NCI-H82 treated with DMSO at 0.1 percent for 48 hours (cell line): ENCODE data around the gene ZNF496.
"Not testable (repeated sequence)": the region's sequence is repeated elsewhere in the genome, so short reads cannot be mapped to it uniquely, and the experiment has no call there.

Experiments
- DNase-seq: peaks from one replicate; lab custom pipeline; 2025; ENCODE audit not compliant: unreplicated experiment; lab: John Stamatoyannopoulos, UW

The ZNF496 gene

DNA sequence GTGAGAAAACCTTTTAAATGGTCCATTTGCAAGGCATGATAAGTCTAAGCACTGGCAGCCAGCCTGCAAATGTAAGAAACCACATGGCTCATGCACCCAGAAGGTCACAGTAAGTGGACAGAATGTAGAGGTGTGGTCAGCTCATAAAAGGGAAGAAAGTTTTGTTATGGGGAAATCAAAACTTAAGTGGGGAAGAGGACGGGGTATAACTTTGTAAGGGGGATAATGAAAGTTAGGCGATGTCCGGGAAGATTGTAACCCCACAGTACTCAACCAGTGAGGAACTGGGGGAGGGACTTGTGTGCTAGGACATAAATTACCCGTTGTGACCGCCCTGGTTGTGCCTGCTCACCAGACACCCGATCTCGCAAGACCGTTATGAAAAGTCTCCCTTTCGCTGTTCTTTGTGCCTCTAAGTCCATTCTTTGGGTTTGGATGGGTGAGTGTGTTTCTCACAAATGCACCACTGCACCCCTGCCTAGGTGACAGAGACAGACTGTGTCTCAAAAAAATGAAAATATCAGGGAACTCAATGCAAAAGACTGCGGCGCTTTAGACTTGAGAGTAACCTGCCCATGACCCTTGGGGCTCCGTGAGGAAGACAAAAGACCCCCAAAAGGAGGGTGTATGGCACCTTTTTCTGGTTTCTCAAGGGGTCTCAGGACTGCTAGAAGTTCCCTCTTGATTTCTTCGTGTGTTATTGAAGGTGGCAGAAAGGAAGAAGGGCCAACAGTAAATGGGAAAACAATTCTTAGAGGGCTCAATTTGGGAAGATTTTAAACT lies 28.6 kb upstream of the ZNF496 start:
- no peak for DNase-seq

DNA sequence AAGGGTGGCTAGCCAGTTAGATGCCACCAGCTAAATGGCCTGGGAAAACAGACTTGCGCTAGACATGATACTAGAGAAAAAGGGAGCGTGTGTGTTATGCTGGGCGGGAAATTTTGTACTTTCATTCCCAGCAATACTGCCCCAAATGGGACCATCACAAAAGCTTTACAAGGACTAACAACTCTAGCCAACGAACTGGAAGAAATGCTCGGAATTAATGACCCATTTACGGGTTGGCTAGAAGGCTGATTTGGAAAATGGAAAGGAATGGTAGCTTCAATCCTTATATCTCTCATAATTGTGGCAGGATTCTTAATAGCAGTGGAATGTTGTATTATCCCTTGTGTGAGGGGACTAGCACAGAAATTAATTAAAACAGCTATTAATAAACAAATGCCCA lies 27.9 kb upstream of the ZNF496 start:
- no peak for DNase-seq

DNA sequence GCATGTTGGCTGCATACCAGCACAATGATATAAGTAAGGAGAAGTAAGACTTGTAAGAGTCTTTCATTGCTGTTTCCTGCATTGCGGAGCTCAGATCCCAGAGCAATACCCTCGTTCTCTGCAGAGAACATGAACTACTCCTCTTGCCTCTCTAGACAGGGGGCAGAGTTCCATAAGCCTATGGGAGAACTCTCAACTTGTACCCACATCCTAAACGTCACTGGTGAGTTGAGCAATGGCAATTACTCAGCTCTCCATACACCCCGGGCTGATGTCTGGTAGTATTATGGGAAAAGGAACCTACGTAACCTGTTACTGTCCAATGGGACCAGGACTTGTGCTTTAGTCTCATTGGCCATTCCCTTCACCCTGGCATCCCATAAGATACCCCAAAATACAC lies 27.3 kb upstream of the ZNF496 start:
- no peak for DNase-seq

DNA sequence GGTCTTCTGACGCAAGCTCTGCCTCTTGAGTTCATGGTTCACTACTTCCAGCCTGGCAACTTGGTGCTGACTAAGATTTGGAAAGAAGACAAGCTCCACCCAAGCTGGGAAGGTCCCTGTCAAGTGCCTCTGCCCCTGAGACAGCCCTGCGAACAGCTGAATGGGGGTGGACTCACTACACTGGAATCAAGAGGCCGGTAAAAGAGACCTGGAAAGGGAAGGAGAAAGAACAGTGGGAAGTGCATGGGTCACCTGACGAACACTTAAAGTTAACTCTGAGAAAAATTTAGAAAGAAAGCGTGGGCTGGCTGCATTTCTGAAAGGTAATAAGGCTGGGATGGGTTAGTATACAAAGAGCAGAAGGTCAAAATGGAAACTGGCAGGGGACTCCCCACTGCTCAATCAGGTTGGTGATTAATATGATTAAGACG lies 26.1 kb upstream of the ZNF496 start:
- DNase-seq: no peak

DNA sequence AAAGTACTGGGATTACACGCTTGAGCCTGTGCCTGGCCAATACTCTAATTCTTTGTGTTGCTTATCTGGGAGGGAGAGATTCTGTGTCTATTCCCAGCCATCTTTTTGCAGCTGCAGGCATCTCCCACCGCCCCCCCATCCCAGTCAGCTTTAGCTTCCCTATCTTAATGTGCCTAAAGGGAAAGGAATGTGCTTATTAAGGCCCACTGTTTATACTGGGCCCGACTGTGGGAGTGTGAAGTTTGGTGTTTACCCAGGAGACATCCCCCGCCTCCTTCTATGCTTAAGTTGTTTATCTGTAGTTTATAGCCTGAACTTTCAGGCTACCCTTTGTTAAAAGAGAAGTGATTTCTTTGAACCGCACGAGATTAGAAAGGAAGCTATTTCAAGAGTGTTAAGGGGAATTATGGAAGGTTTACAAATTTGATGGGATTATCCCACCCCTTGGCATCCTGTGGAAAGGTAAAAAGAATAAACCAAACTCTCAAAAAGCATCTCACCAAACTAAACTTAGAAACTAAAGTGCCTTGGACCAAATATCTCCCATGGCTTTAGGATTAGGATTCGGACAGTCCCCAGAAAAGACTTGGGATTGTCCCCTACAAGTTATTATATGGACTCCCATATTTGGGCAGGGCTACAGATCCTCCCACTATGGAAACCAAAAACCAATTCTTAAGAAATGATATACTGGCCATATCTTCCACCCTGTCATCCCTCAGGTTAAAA lies 25.5 kb upstream of the ZNF496 start:
- DNase-seq: no peak

DNA sequence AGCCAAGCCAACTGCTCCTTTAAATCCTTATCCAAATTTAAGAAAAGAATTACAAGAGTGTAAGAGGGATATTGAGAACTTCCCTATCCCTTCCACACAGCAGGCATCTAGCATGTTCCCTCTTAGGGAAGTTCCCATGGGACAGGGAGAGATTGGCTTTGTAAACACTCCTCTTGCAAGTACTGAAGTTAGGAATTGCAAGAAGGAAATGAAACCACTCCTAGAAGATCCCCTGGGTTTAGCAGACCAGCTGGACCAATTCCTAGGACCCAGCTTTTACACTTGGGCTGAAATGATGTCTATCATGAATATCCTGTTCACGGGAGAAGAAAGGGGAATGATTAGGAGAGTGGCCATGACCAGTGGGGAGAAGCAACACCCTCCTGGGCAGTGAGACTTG lies 23.5 kb upstream of the ZNF496 start:
- DNase-seq: not testable (repeated sequence)

DNA sequence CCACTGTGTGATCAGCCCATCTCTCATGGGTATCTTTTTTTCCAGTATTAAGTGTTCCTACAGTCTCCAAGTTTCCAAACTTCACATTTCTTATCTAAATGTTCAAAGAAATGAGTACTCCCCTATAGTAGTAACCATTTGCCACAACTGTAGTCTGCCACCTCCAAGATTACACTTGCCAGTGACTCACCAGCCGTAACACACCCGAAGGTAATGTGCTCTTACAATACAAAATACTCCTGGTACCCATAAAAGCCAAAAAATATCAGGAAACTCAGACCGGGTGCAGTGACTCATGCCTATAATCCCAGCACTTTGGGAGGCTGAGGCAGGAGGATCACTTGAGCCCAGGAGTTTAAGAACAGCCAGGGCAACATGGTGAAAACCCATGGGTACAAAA lies 20.5 kb upstream of the ZNF496 start:
- DNase-seq: no peak

DNA sequence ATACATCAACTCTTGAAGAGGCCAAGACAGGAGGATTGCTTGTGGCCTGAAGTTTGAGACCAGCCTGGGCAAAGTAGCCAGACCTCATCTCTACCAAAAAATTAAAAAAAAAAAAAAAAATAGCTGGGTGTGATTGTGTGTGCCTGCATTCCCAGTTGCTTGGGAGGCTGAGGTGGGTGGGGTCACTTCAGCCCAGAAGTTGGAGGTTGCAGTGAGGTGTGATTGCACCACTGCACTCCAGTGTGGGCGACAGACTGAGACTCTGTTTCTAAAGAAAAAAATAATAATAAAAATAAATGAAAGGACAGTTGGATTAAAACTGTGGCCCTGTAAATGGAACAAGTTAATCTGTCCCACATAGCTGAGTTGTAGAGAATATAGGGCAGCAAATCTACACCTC lies 18.9 kb upstream of the ZNF496 start:
- DNase-seq: no peak

DNA sequence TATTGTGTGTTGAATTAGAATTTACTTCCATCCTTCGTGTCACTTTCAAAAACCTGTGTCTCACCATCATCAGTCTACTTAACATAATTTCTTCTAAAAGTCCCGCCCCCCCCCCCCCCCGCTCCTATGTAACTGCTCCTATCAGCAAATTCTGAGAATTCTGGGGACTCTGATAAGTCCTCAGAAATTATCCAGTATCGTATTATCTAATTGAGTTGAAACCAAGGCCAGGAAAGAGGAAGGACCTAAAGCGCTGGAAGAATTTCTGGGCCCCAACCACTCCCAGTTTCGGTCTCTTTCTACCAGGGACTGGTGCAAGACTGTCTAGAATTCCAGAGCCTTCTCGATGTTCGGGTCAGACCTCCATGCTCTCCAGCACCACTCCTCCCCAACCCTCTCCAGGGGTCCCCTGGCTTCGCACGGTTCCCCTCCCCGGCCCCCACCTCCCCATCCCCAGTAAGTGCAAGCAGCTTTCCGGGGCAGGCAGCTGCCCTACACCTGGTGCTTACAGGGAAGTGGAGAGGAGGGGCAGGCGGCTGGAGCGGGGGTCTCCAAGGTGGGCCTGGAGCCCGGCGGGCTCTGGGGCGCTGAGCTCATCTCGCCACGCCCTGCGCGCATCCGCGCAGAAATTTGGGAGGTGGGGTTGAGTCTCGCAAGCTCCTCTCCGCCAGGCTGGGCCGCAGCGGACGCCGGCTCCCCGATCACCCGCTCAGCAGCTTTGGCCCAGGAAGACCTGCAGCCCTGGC lies 16.0 kb upstream of the ZNF496 start:
- DNase-seq: no peak

DNA sequence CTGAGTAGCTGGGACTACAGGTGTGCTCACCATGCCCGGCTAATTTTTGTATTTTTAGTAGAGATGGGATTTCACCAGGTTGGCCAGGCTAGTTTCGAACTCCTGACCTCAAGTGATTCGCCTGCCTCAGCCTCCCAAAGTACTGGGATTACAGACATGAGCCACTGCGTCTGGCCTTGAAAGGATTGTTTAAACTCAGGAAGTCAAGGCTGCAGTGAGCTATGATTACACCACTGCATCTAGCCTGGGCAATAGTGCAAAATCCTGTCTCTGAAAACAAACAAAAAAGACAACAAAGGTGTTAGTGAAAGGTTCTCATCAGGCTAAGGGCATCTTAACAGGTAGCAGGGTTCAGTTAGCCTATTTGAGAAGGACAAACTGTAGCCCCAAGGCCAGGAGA lies 14.2 kb upstream of the ZNF496 start:
- DNase-seq: no peak

DNA sequence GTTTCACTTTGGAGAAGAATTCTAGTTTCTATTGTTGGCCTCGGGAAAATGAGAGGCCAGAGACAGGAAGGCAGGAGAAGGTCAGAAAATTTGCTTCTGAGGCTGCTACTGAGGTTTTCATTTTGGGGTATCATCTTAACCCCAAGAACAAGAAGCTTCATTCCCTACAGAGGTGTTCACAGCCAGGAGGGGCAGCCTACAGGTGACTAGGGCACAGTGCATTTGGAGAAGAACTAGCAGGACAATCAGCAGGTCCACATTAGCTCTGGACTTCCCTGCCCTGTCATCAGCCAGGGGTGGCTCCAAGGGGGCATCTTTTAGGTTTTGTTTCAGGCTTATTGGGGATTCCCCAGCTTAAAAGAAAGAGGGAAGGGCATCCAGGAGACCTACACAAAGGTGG lies 12.1 kb upstream of the ZNF496 start:
- no peak for DNase-seq

DNA sequence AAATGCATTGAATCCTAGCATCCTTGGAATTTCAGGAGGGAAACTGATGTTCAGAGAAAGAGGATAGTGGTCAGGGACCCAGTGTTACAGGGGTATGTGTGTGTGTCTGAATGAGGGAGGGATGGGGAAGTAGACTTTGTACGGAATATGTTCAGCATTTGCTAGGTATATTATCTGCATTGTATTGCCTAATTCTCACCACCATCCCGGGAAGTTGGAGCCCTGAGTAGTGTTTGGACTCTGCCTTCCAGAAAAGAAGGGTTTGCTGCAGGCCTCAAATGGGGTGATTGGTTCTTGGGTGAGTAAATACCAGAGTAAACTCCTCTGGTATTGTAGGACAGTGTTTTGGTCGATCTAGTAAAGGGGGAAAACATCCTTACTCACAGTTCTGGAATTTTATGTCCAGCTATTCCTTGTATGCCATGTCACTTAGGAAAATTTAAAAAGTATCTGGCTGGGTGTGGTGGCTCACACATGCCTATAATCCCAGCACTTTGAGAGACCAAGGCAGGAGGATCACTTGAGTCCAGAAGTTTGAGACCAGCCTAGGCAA lies 7.1 kb upstream of the ZNF496 start:
- DNase-seq: no peak

DNA sequence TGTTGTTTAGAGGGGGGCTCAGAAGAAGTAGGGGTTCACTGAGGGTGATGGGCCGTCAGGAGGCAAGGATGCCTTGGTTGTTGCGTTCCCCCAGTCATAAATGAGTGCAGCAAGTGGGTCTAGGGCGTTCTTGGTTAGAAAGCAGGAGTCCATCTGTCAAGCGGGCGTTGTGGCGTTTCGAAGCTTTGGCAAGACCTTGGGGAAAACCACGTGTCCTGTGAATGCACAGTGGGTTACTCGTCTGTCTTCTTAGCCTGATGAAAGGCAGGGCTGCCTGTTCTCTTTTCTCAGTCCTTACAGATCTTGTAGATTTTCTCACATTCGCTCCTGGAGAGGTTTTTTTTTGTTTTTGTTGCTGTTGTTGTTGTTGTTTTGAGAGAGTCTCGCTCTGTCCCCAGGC lies 6.3 kb upstream of the ZNF496 start:
- no peak for DNase-seq

DNA sequence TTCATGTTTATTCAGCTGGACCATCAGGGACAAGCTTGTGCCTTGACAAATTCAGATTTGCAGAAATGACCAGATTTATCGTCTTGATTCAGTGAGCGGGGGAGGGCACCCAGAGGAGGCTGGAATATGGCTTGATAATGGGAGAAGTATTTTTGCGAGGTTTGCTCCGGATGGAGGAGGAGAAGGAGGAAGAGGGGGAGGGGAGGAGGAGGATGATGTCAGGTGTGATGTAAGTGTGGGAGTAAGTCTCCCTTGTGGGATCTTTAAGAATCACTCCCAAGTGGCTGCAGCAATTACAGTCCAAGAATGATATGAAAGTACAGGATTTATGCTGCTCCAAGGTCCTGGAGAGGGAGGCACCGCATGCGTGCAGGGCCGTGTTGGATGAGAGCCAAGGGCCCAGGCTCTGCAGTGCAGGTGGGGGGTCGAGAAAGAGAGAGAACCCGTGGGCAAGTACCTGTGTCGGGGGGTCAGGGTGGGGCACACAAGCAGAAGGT lies 5.6 kb upstream of the ZNF496 start:
- DNase-seq: no peak

DNA sequence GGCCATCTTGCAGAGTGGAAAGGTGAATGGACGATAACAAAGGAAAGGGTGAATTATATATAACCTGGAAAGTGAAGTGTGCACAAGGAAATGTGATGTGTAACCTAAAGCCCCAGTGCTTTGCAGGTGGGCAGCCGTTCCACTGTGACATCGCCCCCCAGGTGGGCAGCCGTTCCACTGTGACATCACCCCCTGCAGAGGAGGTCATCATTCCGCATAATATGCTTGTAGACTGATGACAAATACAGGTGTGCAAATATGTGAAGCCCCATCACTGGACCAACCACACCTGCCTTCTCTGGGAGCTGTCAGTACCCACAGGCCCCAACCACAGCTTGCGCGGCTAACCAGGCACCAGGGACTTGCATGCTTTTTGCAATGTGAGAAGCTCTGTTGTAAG lies 4.7 kb upstream of the ZNF496 start:
- DNase-seq: no peak

DNA sequence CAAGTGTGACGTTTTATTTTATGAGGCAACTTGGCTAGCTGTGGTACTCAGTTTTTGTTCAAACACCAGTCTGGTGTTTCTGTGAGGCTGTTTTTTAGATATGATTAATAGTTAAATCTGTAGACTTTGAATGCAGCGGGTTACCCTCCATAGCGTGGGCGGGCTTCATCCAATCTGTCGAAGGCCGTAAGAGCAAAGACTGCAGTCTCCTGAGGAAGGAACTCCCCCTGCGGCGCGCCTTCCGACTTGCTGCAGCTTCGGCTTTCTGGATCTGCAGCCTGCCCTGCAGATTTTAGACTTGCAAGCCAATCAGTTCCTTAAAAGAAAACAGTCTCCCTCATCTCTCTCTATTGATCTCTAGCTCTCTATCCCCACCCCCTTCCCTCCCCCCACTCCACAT lies 4.2 kb upstream of the ZNF496 start:
- no peak for DNase-seq

DNA sequence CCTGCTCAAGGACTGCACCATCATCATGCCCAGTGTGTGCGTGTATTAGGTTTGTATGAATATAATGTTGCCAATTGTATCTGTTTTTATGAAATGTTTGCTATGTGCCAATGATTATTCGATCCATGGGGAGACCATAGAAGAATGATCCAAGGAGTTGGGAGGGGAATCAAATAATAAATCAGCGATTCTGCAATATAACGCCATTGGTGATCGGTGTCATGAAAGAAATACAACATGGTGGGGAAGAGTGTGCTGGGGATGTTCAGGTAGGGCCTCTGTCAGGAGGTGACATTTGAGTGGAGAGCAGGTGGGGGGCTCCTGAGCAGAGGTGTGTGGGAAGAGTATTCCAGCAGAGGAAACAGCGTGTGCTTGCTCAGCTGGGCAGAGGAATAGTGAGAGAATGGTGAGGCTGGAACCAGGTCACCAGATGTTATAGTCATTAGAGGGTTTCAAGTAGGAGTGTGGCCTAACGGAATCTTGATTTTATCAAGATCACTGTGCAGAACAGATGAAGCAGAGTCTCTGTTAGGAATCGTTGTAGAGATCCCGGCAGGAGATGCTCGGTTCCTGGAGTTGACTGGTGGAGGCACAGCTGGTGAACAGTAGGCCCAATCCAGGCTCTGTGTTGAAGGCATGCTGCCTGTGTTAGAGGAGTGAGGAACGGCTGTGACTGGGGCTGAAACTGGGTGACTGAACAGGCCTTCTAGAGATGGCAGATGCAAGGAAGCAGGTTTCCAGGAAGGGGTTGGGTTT lies 2.9 kb upstream of the ZNF496 start:
- no peak for DNase-seq

DNA sequence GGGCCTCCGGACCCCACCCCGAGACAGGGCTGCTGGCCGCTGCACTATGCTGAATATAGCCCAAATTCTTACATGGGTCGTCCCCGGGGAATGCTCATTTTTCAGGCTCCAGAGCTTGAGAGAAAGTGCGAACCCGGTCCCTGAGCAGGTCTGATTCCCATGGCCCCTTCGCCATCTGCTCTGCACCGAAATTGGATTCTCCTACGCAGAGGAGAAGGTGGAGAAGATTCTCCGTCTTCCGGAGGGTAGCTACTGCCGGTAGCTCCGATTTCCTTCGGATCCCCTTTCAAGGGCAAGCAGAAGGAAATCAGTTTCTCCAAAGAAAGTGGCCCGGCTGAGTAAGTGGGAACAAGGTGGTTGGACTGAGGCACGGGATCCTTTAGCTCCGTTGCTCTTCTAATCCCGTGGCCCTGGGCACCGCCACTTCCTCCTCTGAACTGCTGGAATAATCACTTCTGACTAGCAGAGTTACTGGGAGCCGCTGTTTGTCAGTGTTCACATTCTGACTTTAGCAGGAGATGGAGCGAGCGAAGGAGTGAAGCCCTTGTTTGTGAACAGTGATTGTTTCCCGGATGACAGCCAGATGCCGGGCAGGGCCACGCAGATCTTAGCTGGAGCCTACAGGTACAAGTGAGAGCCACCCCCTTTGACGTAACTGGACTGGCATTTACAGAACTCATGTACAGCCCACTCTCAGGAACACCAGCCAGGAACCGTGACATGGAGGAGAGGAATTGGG lies 1.1 kb upstream of the ZNF496 start:
- DNase-seq: peak; percentile 68

DNA sequence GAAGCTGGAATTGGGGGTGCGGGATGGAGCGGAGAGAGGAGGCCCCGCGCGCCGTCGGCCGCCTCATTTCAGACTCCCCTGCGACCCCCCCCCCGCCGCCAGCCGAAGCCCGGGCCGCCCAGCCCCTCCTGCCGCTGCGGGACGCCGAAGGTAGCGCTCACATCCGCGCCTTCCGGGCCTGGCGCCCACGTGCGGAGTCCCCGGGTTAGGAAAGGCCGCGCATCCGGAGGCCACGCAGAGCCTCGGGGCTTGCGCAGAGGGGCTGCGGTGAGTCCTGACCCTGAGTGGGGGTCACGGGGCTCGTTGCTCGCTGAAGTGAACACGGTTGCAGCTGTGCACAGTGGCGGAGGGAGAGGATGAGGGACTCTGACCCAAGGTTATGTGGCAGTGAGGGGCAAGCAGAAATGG lies 552 bp upstream of the ZNF496 start:
- no peak for DNase-seq

DNA sequence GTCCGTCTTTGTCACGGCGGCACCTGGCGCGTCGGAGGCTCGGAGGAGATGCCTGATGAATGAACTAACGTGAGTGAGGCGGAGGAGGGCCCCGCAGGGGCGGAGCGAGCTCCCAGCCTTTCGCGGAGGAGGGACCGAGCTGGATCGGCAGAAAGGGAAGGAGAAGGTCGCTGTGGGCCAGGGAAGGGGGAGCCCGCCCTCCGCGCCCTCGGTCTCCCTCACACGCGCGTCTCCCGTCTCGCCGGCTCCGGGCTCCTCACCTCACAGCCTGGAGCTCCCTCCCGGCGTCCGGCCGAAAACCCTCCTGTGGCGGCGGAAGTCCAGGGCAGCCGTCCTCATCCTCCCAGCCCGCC lies 519 bp downstream of the ZNF496 start:
- peak; percentile 21 for DNase-seq
